Measurements from ENCODE around the gene ATP9A. TPM values are rescaled to one million over a fixed set of nuclear protein-coding genes. Genes with fewer than 3 reads are reported as not detected.

ATP9A gene
- total and polyA plus RNA-seq, 12 donors: 3.4 to 32.1 (median 24.6) TPM

DNA sequence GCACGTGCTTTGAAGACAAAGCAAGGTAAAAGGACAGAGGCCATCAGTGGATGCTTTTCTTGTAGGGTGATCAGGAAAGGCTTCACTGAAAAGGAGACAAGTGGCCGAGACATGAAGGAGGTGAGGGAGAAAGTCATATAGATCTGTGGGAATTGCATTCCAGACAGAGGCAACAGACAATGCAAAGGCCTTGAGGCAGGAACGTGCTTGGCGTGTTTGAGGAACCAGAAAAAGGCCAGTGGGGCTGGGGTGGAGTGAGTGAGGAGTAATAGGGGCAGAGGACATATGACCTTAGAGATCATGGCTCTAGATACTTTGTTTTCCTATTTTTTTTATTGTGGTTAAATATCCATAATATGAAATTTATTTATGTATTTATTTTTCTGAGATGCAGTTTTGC lies 44.7 kb upstream of the ATP9A start:
- intact Hi-C loops (cut with DNase I): no loop called here
- ATAC-seq (no peak), DNase-seq (no peak)
- Histone ChIP-seq H3K4me3 (no peak overlapping the region), H3K9me3 (no peaks in the 10 kb centered on the region), H3K4me1 (no peaks in the 10 kb centered on the region), H3K36me3 (no peaks in the 10 kb centered on the region), H3K27me3 (peaks cover 0 to 4% (median 0%) of the 10 kb centered on the region in 7 donors), H3K27ac (no peak overlapping the region)
- TF ChIP-seq, protein P1, sequence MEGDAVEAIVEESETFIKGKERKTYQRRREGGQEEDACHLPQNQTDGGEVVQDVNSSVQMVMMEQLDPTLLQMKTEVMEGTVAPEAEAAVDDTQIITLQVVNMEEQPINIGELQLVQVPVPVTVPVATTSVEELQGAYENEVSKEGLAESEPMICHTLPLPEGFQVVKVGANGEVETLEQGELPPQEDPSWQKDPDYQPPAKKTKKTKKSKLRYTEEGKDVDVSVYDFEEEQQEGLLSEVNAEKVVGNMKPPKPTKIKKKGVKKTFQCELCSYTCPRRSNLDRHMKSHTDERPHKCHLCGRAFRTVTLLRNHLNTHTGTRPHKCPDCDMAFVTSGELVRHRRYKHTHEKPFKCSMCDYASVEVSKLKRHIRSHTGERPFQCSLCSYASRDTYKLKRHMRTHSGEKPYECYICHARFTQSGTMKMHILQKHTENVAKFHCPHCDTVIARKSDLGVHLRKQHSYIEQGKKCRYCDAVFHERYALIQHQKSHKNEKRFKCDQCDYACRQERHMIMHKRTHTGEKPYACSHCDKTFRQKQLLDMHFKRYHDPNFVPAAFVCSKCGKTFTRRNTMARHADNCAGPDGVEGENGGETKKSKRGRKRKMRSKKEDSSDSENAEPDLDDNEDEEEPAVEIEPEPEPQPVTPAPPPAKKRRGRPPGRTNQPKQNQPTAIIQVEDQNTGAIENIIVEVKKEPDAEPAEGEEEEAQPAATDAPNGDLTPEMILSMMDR (IDR thresholded peaks at IDR 0.05): no peak
- 81 to 90% methylated on average over 4 of the region's 4 CpGs for WGBS, 2 donors

DNA sequence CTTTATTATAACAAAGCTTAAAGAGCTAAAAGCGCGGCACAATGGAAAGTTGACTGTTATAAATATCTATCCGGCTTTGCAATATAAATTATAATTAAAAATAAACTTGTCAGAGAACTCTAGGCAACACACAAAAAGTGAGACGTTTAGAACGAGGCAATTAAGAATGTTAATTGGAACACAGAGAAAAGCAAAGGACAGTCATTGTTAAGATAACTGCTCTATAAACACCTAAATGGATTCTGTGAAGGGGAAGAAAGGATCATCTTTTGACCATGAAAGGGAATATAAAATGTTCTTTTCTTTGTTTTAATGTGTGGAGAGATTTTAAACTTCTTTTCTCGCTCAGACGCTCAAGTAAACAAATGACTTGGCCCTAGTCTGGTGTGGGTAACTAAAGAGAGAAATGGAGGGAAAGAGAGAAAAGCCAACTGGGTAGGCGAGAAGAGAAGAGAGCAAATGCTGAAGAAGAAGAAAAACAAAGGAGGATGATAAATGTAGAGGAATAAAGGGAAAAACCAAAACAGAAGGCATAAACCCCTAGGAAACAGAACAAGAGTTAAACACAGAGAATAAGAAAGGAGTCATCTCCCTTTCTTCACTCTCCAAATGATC lies 43.4 kb upstream of the ATP9A start:
- H3K4me3 ChIP-seq: no peak overlapping the region
- H3K9me3 ChIP-seq: no peaks in the 10 kb centered on the region
- TF ChIP-seq, protein P1 (IDR thresholded peaks at IDR 0.05): no peak
- peaks cover 0 to 4% (median 0%) of the 10 kb centered on the region in 7 donors for H3K27me3 ChIP-seq
- H3K36me3 ChIP-seq: no peaks in the 10 kb centered on the region
- ATAC-seq: no peak
- H3K27ac ChIP-seq: no peak overlapping the region
- DNase-seq: no peak
- WGBS, 2 donors: 70 to 71% methylated on average over 8 of the region's 8 CpGs
- intact Hi-C loops (cut with DNase I): no loop called here
- H3K4me1 ChIP-seq: no peaks in the 10 kb centered on the region

DNA sequence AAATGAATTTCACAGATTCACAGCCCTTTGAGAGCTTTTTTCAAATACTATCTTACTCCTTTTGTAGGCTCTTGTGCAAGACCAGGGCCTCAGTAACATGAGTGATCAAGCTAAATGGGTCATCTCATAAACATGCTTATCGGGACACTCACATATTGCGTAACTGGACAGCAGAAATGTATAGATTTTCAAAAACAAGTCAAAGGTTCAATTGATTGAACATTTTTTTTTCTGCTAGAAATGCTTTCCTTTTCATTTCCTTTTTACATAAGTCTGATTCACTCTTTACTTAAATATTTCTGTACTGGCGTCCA lies 42.8 kb upstream of the ATP9A start:
- ATAC-seq (no peak), DNase-seq (no peak)
- peaks cover 0 to 5% (median 3%) of the 10 kb centered on the region in 7 donors for H3K27me3 ChIP-seq
- no peak overlapping the region for H3K4me3 ChIP-seq
- no peaks in the 10 kb centered on the region for H3K36me3 ChIP-seq
- H3K4me1 ChIP-seq: no peaks in the 10 kb centered on the region
- 88 to 91% methylated on average over 3 of the region's 3 CpGs for WGBS, 2 donors
- intact Hi-C loops (cut with DNase I): no loop called here
- no peaks in the 10 kb centered on the region for H3K9me3 ChIP-seq
- TF ChIP-seq, protein P1 (IDR thresholded peaks at IDR 0.05): no peak
- no peak overlapping the region for H3K27ac ChIP-seq

DNA sequence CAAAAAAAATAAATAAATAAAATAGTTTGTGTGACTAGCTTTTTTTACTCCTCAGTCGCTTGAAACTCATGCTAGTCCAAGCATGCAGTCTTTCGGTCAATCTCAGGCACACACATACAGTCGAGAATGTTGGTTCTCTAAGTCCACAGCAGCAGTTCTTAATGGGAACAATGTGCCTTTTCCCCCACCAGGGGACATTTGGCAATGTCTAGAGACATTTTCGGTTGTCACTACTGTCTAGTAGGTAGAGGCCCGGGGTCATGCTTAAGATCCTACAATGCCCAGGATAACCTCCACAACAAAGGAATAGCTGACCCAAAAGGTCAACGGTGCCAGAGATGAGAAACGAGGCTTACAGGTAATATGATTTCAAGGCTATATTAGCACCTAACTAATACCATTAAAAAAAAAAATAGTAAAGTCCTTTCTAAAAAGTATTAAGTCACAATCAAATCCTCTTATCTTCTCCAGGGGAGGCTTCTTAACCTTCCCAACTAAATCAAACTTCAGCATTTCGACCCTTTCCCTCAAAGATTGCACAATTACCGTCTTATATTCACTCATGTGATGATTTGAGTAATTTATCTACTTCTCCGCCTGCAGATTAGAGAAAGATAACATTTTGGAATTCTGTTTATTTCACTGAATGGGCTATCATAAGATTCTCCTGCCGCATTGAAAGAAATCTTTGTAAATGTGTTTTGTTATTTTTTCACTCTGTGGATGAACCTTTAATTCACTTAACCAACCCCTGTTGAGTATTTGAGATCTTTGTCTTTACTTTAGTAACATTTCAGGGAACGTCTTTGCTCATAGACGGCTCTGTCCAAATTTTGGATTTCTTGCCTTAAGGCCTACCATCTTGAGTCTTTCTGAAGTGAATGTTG lies 42.2 kb upstream of the ATP9A start:
- DNase-seq (no peak), ATAC-seq (no peak)
- no peak overlapping the region for H3K4me3 ChIP-seq
- no peaks in the 10 kb centered on the region for H3K36me3 ChIP-seq
- H3K27me3 ChIP-seq: peaks cover 0 to 8% (median 3%) of the 10 kb centered on the region in 7 donors
- H3K27ac ChIP-seq: no peak overlapping the region
- H3K4me1 ChIP-seq: no peaks in the 10 kb centered on the region
- no peaks in the 10 kb centered on the region for H3K9me3 ChIP-seq
- WGBS, 2 donors: 87 to 88% methylated on average over 13 of the region's 13 CpGs
- intact Hi-C loops (cut with DNase I): no loop called here
- TF ChIP-seq, protein P1 (IDR thresholded peaks at IDR 0.05): no peak
